WTC11 (cell line): ENCODE measurements around the gene INS. TPM values are rescaled to one million over a fixed set of nuclear protein-coding genes. Genes with fewer than 3 reads are reported as not detected.

Source experiments
- ATAC-seq: fragments of 200-7000 bp; cut with Tn5 transposase; 2 replicates; pipeline ENCODE4 v1.10.0; 2021; ENCODE audit warnings: mild to moderate bottlenecking, moderate library complexity
- CTCF ChIA-PET: fragments of 300-600 bp; sonication (Branson Sonifier 250); formaldehyde crosslinking; loops from one replicate; lab custom pipeline; 2021; ENCODE audit warnings: antibody characterized with exemption; lab: Charles Lee
- POLR2A ChIA-PET: fragments of 350-600 bp; sonication (Branson Sonifier 250); formaldehyde crosslinking; loops from one replicate; lab custom pipeline; 2021; ENCODE audit warnings: antibody characterized with exemption; lab: Charles Lee
- DNase-seq: peaks from one replicate; pipeline ENCODE4 v3.0.0; 2021; ENCODE audit warnings: low spot score
- H3K27ac Mint-ChIP-seq: 2 replicates; pipeline ENCODE4 v1.8.0; 2021; ENCODE audit warnings: mixed read lengths
- H3K27me3 Mint-ChIP-seq: 2 replicates; pipeline ENCODE4 v1.8.0; 2021; ENCODE audit warnings: low read depth, mild to moderate bottlenecking, moderate library complexity, mixed read lengths
- H3K36me3 Mint-ChIP-seq: 2 replicates; pipeline ENCODE4 v1.8.0; 2021; ENCODE audit warnings: mixed read lengths
- H3K4me1 Mint-ChIP-seq: 2 replicates; pipeline ENCODE4 v1.8.0; 2022; ENCODE audit warnings: mixed read lengths
- H3K4me3 Mint-ChIP-seq: 2 replicates; pipeline ENCODE4 v1.8.0; 2021; ENCODE audit warnings: mild to moderate bottlenecking, moderate library complexity, mixed read lengths
- H3K9me3 Mint-ChIP-seq: 2 replicates; pipeline ENCODE4 v1.8.0; 2021; ENCODE audit warnings: mixed read lengths
- ARID4B ChIP-seq: sonication (generic); formaldehyde crosslinking; IDR thresholded peaks from 2 replicates; pipeline ENCODE4 v1.8.0; 2023; ENCODE audit warnings: missing genetic modification reagents, mild to moderate bottlenecking, borderline replicate concordance
- FOXJ3 ChIP-seq: sonication (generic); formaldehyde crosslinking; IDR thresholded peaks from 2 replicates; pipeline ENCODE4 v1.9.0; 2021; ENCODE audit warnings: missing genetic modification reagents, mild to moderate bottlenecking, borderline replicate concordance
- GABPB1 ChIP-seq: sonication (generic); formaldehyde crosslinking; IDR thresholded peaks from 2 replicates; pipeline ENCODE4 v1.8.1; 2023; ENCODE audit warnings: mild to moderate bottlenecking, missing genetic modification reagents
- HMGXB4 ChIP-seq: sonication (generic); formaldehyde crosslinking; IDR thresholded peaks from 2 replicates; pipeline ENCODE4 v1.8.1; 2023; ENCODE audit warnings: mild to moderate bottlenecking, moderate library complexity, missing genetic modification reagents
- JUN ChIP-seq: sonication (generic); formaldehyde crosslinking; IDR thresholded peaks from 2 replicates; pipeline ENCODE4 v1.8.0; 2023; ENCODE audit warnings: mild to moderate bottlenecking, missing genetic modification reagents
- MLX ChIP-seq: sonication (generic); formaldehyde crosslinking; IDR thresholded peaks from 2 replicates; pipeline ENCODE4 v1.8.1; 2023; ENCODE audit warnings: mild to moderate bottlenecking, missing genetic modification reagents, moderate library complexity
- MXD4 ChIP-seq: fragments of 250-450 bp; sonication (Bioruptor Pico); IDR thresholded peaks from 2 replicates; pipeline ENCODE4 v1.8.0; 2021; ENCODE audit warnings: mild to moderate bottlenecking, moderate library complexity, borderline replicate concordance
- NFATC4 ChIP-seq: fragments of 250-450 bp; sonication (Bioruptor Pico); IDR thresholded peaks from 2 replicates; pipeline ENCODE4 v1.9.0; 2021; ENCODE audit warnings: mild to moderate bottlenecking
- NFE2L1 ChIP-seq: sonication (generic); formaldehyde crosslinking; IDR thresholded peaks from 2 replicates; pipeline ENCODE4 v1.8.1; 2023; ENCODE audit warnings: missing genetic modification reagents
- NR1H2 ChIP-seq: sonication (generic); formaldehyde crosslinking; IDR thresholded peaks from 2 replicates; pipeline ENCODE4 v1.9.0; 2021; ENCODE audit warnings: mild to moderate bottlenecking, moderate library complexity, missing genetic modification reagents
- NR2C2 ChIP-seq: sonication (generic); formaldehyde crosslinking; IDR thresholded peaks from 2 replicates; pipeline ENCODE4 v1.8.0; 2022; ENCODE audit warnings: mild to moderate bottlenecking, missing genetic modification reagents
- OVOL2 ChIP-seq: fragments of 250-450 bp; sonication (Bioruptor Pico); IDR thresholded peaks from 2 replicates; pipeline ENCODE4 v1.9.0; 2021; ENCODE audit warnings: mild to moderate bottlenecking, borderline replicate concordance
- RORB ChIP-seq: fragments of 250-450 bp; sonication (Bioruptor Pico); IDR thresholded peaks from 2 replicates; pipeline ENCODE4 v1.9.0; 2021; ENCODE audit warnings: mild to moderate bottlenecking
- TP53 ChIP-seq: sonication (generic); formaldehyde crosslinking; IDR thresholded peaks from 2 replicates; pipeline ENCODE4 v1.8.1; 2023; ENCODE audit warnings: mild to moderate bottlenecking, missing genetic modification reagents
- ZMAT4 ChIP-seq: fragments of 250-450 bp; sonication (Bioruptor Pico); IDR thresholded peaks from 2 replicates; pipeline ENCODE4 v1.9.0; 2021; ENCODE audit warnings: mild to moderate bottlenecking
- ZNF532 ChIP-seq: fragments of 250-450 bp; sonication (Bioruptor Pico); IDR thresholded peaks from 2 replicates; pipeline ENCODE4 v1.9.0; 2021; ENCODE audit warnings: mild to moderate bottlenecking, borderline replicate concordance
- total RNA-seq: library from RNA; stranded (reverse); gene quantifications from 3 replicates; pipeline ENCODE4 v1.2.3, GENCODE V29; 2021
- TF ChIP-seq, protein P1 (sequence below): fragments of 250-450 bp; sonication (Bioruptor Pico); IDR thresholded peaks from 2 replicates; pipeline ENCODE4 v1.9.0; 2021; ENCODE audit warnings: mild to moderate bottlenecking

The INS gene
- total RNA-seq, 1 experiment from 2014 or later: not detected

- Mint-ChIP-seq H3K27ac (no peak overlapping the region), H3K4me1 (no peaks in the 10 kb centered on the region), H3K36me3 (no peaks in the 10 kb centered on the region), H3K4me3 (no peak overlapping the region), H3K27me3 (peaks cover 4% of the 10 kb centered on the region; the same call in 1 of the 2 replicates), H3K9me3 (no peaks in the 10 kb centered on the region)
- CTCF ChIA-PET: no interaction called here
- DNase-seq (peak; percentile 3), ATAC-seq (no peak)
- no peak for TF ChIP-seq OVOL2
- TF ChIP-seq ZMAT4 (CRISPR knock-in tag): no peak
- TF ChIP-seq ZNF532 (CRISPR knock-in tag): no peak
- no peak for TF ChIP-seq GABPB1
- POLR2A ChIA-PET: no interaction called here
Observed at GRCh38 chr11:2205214-2205720, 44.3 kb upstream of the INS start.

GRCh38 chr11:2204361-2205213, 43.6 kb upstream of the INS start:
- ChIA-PET POLR2A (no interaction called here), CTCF (no interaction called here)
- no peaks in the 10 kb centered on the region for H3K4me1 Mint-ChIP-seq
- ATAC-seq: no peak
- H3K4me3 Mint-ChIP-seq: no peak overlapping the region
- peaks cover 4% of the 10 kb centered on the region; the same call in 1 of the 2 replicates for H3K27me3 Mint-ChIP-seq
- H3K9me3 Mint-ChIP-seq: no peaks in the 10 kb centered on the region
- no peaks in the 10 kb centered on the region for H3K36me3 Mint-ChIP-seq
- peak; percentile 7 for DNase-seq
- no peak overlapping the region for H3K27ac Mint-ChIP-seq
- TF ChIP-seq NR1H2 (CRISPR knock-in tag): no peak
- TF ChIP-seq NFATC4: no peak
- TF ChIP-seq NR2C2 (CRISPR knock-in tag): no peak
- TF ChIP-seq ZMAT4 (CRISPR knock-in tag): no peak
- TF ChIP-seq RORB (CRISPR knock-in tag): no peak
- no peak for TF ChIP-seq HMGXB4 (CRISPR knock-in tag)
- no peak for TF ChIP-seq MXD4 (CRISPR knock-in tag)
- no peak for TF ChIP-seq FOXJ3 (CRISPR knock-in tag)
- TF ChIP-seq JUN: no peak
- TF ChIP-seq MLX: no peak
- no peak for TF ChIP-seq TP53
- no peak for TF ChIP-seq ARID4B
- TF ChIP-seq, protein P1, sequence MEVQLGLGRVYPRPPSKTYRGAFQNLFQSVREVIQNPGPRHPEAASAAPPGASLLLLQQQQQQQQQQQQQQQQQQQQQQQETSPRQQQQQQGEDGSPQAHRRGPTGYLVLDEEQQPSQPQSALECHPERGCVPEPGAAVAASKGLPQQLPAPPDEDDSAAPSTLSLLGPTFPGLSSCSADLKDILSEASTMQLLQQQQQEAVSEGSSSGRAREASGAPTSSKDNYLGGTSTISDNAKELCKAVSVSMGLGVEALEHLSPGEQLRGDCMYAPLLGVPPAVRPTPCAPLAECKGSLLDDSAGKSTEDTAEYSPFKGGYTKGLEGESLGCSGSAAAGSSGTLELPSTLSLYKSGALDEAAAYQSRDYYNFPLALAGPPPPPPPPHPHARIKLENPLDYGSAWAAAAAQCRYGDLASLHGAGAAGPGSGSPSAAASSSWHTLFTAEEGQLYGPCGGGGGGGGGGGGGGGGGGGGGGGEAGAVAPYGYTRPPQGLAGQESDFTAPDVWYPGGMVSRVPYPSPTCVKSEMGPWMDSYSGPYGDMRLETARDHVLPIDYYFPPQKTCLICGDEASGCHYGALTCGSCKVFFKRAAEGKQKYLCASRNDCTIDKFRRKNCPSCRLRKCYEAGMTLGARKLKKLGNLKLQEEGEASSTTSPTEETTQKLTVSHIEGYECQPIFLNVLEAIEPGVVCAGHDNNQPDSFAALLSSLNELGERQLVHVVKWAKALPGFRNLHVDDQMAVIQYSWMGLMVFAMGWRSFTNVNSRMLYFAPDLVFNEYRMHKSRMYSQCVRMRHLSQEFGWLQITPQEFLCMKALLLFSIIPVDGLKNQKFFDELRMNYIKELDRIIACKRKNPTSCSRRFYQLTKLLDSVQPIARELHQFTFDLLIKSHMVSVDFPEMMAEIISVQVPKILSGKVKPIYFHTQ (CRISPR knock-in tag): no peak
- TF ChIP-seq NFE2L1 (CRISPR knock-in tag): no peak
